Measurements from ENCODE around the gene COL20A1. TPM values are rescaled to one million over a fixed set of nuclear protein-coding genes. Genes with fewer than 3 reads are reported as not detected.

COL20A1 gene
- total and polyA plus RNA-seq, 2 of the 13 experiments (the other 11 are each of a cell fraction or from before 2014, with no cell fraction given), result not detected

DNA sequence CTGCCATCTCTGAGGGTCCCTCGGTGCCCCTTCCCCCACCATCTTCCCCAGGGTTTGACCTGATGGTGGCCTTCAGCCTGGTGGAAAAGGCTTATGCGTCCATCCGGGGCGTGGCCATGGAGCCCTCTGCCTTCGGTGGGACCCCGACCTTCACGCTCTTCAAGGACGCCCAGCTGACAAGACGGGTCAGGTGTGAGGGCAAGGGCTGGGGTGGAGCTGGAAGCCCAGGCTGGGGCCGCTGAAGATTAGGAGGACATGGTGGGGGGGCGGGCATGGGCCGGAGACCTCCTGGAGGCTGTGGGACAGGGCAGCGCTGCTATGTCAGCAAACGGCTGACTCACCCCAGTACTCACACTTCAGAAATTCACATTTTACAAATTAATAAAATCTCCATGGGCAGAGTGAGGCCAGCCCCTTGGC lies 23.5 kb downstream of the COL20A1 start:
- POLR2A ChIA-PET, result no interaction called here

More for the DNA sequence above, 23.5 kb downstream of the COL20A1 start:
- no TSS peak for BruUV-seq (replicated peaks)
- intact Hi-C loops (cut with micrococcal nuclease; ENCODE audit: unreplicated experiment) (no loop called here), in situ Hi-C loops (cut with HindIII; ENCODE audit: extremely low pct_ligation_motif_present, low pct_unique_long_range_greater_than_20kb) (no loop called here)
- Histone ChIP-seq H2AFZ (ENCODE audit: low read length) (no peak overlapping the region), H3K4me1 (ENCODE audit: insufficient read depth, low read length) (no peaks in the 10 kb centered on the region), H3K27me3 (ENCODE audit: control insufficient read depth in 1 of 2, insufficient read depth in 2 of 2, low read length in 2 of 2) (peaks cover 11 to 55% of the 10 kb centered on the region in 2 experiments; a peak in 4 of 5 replicates), H3K4me3 (replicated peaks in 1 of 3; ENCODE audit: insufficient read depth in 1 of 3, low read depth in 2 of 3, low read length in 3 of 3) (no peak overlapping the region), H4K20me1 (ENCODE audit: insufficient read depth, low read length) (peaks cover 5% of the 10 kb centered on the region; the same call in 1 of the 2 replicates), H3K36me3 (replicated peaks in 1 of 2; ENCODE audit: control insufficient read depth in 1 of 2, insufficient read depth in 2 of 2, low read length in 2 of 2) (no peaks in the 10 kb centered on the region), H3K4me2 (ENCODE audit: low read depth, low read length) (no peak overlapping the region), H3K79me2 (ENCODE audit: insufficient read depth, low read length) (no peaks in the 10 kb centered on the region), H3K9ac (ENCODE audit: insufficient read depth, low read depth, low read length) (no peak overlapping the region), H3K27ac (ENCODE audit: extremely low read length, insufficient read depth, low read length) (no peak overlapping the region), H3K9me3 (ENCODE audit: low read length) (no peaks in the 10 kb centered on the region)
- TF ChIP-seq ZNF660 (CRISPR knock-in tag; IDR thresholded peaks at IDR 0.05; ENCODE audit: borderline replicate concordance, low read depth), result no peak
- no peak for TF ChIP-seq ZNF432 (CRISPR knock-in tag; IDR thresholded peaks at IDR 0.05; ENCODE audit: borderline replicate concordance)
- no peak for TF ChIP-seq GPN1 (CRISPR knock-in tag; IDR thresholded peaks at IDR 0.05; ENCODE audit: borderline replicate concordance)
- no peak for TF ChIP-seq CEBPB (IDR thresholded peaks at IDR 0.05; ENCODE audit: borderline replicate concordance, low read depth, low read length)
- no peak for TF ChIP-seq MED13 (CRISPR knock-in tag; IDR thresholded peaks at IDR 0.05)
- TF ChIP-seq RBM22 (optimal IDR thresholded peaks at IDR 0.05; ENCODE audit: low read length), result no peak
- no peak for TF ChIP-seq FOSL1 (CRISPR knock-in tag; IDR thresholded peaks at IDR 0.05; ENCODE audit: borderline replicate concordance)
- no peak for TF ChIP-seq CBX1 (IDR thresholded peaks at IDR 0.05; ENCODE audit: low read depth)
- TF ChIP-seq, protein P1, sequence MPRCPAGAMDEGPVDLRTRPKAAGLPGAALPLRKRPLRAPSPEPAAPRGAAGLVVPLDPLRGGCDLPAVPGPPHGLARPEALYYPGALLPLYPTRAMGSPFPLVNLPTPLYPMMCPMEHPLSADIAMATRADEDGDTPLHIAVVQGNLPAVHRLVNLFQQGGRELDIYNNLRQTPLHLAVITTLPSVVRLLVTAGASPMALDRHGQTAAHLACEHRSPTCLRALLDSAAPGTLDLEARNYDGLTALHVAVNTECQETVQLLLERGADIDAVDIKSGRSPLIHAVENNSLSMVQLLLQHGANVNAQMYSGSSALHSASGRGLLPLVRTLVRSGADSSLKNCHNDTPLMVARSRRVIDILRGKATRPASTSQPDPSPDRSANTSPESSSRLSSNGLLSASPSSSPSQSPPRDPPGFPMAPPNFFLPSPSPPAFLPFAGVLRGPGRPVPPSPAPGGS (CRISPR knock-in tag; IDR thresholded peaks at IDR 0.05), result no peak
- no peak for TF ChIP-seq MLLT10 (CRISPR knock-in tag; IDR thresholded peaks at IDR 0.05)
- TF ChIP-seq, protein P2, sequence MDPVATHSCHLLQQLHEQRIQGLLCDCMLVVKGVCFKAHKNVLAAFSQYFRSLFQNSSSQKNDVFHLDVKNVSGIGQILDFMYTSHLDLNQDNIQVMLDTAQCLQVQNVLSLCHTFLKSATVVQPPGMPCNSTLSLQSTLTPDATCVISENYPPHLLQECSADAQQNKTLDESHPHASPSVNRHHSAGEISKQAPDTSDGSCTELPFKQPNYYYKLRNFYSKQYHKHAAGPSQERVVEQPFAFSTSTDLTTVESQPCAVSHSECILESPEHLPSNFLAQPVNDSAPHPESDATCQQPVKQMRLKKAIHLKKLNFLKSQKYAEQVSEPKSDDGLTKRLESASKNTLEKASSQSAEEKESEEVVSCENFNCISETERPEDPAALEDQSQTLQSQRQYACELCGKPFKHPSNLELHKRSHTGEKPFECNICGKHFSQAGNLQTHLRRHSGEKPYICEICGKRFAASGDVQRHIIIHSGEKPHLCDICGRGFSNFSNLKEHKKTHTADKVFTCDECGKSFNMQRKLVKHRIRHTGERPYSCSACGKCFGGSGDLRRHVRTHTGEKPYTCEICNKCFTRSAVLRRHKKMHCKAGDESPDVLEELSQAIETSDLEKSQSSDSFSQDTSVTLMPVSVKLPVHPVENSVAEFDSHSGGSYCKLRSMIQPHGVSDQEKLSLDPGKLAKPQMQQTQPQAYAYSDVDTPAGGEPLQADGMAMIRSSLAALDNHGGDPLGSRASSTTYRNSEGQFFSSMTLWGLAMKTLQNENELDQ (CRISPR knock-in tag; IDR thresholded peaks at IDR 0.05; ENCODE audit: borderline replicate concordance), result no peak
- TF ChIP-seq ZNF614 (CRISPR knock-in tag; IDR thresholded peaks at IDR 0.05; ENCODE audit: borderline replicate concordance), result no peak
- TF ChIP-seq, protein P3, sequence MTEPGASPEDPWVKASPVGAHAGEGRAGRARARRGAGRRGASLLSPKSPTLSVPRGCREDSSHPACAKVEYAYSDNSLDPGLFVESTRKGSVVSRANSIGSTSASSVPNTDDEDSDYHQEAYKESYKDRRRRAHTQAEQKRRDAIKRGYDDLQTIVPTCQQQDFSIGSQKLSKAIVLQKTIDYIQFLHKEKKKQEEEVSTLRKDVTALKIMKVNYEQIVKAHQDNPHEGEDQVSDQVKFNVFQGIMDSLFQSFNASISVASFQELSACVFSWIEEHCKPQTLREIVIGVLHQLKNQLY (CRISPR knock-in tag; IDR thresholded peaks at IDR 0.05), result no peak
- TF ChIP-seq, protein P4, sequence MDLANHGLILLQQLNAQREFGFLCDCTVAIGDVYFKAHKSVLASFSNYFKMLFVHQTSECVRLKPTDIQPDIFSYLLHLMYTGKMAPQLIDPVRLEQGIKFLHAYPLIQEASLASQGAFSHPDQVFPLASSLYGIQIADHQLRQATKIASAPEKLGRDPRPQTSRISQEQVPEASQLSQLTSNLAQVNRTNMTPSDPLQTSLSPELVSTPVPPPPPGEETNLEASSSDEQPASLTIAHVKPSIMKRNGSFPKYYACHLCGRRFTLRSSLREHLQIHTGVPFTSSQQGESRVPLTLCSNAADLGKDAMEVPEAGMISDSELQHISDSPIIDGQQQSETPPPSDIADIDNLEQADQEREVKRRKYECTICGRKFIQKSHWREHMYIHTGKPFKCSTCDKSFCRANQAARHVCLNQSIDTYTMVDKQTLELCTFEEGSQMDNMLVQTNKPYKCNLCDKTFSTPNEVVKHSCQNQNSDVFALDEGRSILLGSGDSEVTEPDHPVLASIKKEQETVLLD (CRISPR knock-in tag; IDR thresholded peaks at IDR 0.05; ENCODE audit: low read depth), result no peak
- TF ChIP-seq ZNF530 (CRISPR knock-in tag; IDR thresholded peaks at IDR 0.05; ENCODE audit: low read depth), result no peak
- WGBS (ENCODE audit: low lambda C conversion rate), result 37% methylated on average over 14 of the region's 14 CpGs
- CTCF ChIA-PET (ENCODE audit: low intra/inter-chr PET ratio, low total read pairs), result no interaction called here
- ATAC-seq, result no peak
- no peak for FAIRE-seq
- no peak for DNase-seq (ENCODE audit: low spot score)
